ENCODE measurements around the gene EXOC6.
"Not testable (repeated sequence)": the region's sequence is repeated elsewhere in the genome, so short reads cannot be mapped to it uniquely, and the experiment has no call there.

EXOC6 gene

DNA sequence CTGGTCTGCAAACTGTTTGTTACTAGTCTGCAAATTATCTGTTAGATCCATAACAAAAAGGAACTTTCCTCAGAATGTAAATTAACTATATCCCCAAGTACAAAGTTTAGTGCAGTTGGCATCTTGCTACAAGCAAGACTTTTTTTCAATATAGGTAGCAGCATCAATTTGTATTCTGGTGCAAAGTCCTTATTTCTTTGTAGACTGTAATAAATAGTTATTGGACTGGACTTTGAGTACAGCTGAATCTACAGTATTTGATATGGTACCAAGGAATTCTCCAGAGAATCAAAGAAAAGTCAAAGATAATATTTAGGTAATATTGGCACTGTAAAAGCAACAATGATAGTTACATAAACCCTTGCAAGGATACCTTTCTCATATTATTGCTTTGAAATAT, 89.6 kb downstream of the EXOC6 start:
- in situ Hi-C loops (cut with MboI; ENCODE audit: low sequenced_read_pairs): no loop called here

DNA sequence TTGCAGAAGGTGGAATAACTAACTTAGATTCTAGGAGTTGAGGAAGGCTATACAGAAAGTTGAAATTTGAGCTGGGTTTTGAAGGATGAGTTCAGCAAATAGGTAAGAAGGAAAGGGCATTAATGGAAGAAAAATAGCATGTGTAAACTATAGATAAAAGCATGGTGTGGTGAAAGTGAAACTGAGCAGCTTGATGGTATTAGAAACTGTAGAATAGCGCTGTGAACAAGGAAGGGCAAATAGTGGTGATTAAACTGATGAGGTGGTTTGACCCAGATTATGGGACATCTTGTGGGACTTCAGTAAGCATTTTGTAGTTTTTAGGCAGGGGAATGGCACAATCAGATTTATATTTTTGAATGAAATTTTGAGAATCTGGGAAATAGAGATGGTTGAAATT, 90.5 kb downstream of the EXOC6 start:
- in situ Hi-C loops (cut with MboI; ENCODE audit: low sequenced_read_pairs): no loop called here

DNA sequence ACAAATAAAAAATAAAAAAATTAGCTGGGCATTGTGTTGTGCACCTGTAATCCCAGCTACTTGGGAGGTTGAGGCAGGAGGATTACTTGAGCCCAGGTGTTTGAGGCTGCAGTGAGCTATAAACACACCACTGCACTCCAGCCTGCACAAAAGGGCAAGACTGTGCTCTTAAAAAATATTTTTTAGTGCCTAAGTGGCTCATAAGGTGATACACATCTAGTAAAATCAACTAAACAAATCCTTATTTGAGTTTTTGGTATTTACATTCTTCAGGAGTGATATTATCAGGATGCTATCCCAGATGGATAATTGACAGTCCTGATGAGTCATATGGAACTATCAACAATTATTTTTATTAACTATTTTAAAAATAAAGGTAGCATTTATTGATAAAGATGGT, 93.9 kb downstream of the EXOC6 start:
- in situ Hi-C loops (cut with MboI; ENCODE audit: low sequenced_read_pairs): no loop called here

DNA sequence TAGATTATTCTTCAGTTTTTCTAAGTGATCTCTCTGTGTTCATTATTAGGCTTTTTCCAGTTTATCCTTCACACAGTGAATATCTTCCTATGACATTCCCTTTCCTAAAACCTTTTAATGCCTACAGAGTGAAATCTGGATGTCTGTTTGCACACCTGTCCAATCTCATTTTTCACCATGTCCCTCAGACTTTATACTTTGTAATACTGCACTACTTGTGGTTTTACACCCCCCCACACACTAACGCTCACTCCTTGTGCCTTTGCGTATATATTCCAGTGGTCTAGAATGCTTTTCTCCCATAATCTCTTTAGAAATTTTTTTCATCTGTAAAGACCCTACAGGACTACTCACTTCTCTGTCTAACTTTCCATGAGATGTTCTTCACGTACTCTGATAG, 98.2 kb downstream of the EXOC6 start:
- in situ Hi-C loops (cut with MboI; ENCODE audit: low sequenced_read_pairs): no loop called here

DNA sequence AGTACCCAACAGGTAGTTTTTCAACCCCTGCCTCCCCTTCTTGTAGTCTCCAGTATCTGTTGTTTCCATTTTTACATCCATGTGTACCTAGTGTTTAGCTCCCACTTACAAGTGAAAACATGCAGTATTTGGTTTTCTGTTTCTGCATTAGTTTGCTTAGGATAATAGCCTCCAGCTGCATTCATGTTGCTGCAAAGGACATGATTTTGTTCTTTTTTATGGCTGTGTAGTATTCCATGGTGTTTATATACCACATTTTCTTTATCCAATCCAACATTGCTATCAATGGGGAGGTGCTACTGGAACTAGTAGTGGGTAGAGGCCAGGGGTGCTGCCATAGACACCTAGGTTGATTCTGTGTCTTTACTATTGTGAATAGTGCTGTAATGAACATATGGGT, 104.3 kb downstream of the EXOC6 start:
- in situ Hi-C loops (cut with MboI; ENCODE audit: low sequenced_read_pairs): not testable (repeated sequence)

DNA sequence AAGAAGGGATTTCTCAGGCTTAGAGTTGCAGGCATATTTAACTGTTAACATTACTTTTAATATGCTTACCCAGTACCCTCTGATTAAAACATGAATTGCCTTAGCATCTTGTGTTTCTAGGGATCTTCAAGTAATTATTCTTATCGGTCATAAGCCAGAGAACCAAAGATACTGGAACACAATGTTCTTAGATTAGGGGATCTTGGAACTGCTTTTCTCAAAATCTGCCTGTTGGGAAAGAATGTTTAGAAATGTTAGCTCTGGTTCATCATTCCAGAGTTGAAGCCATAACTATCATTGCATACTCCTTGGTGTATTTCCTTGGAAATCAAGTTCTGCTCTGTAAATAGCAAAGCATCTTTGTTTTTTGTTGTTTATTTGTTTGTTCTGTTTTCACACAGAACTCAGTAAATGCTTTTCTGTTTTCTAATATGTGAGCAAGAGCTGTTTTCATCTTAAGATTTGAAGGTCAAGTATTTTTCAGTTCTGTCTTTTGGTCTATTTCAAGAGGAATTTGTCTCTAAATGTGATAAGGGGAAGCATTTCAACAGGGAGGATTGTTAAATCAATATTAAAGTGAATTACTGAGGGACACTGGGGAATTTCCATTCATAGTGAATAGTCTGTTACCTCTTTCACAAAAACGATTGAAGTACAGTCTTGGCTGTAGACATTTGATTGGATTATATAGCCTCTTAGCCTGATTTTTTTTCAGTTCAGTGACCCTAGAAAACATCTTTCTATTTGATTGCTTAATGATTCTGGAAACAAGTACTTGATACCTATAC, 109.1 kb downstream of the EXOC6 start:
- in situ Hi-C loops (cut with MboI; ENCODE audit: low sequenced_read_pairs): no loop called here

DNA sequence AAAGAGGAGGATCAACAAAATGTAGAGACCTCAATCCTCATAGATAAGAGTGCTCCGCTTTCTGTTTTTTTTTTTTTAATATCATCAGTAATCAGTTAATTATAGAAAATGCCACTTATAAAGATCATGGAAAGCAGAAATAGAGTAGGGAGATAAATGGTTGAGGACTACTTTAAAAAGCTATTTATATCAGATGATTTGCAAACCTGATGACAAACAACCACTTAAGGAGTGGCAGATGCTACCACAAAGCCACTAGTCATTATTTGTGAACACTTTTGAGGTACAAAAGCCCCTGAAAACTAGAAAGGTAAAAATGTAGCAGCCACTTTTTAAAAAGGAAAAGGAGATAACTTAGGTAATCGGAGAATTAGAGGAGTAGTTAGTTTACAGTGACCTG, 113.3 kb downstream of the EXOC6 start:
- in situ Hi-C loops (cut with MboI; ENCODE audit: low sequenced_read_pairs): no loop called here

DNA sequence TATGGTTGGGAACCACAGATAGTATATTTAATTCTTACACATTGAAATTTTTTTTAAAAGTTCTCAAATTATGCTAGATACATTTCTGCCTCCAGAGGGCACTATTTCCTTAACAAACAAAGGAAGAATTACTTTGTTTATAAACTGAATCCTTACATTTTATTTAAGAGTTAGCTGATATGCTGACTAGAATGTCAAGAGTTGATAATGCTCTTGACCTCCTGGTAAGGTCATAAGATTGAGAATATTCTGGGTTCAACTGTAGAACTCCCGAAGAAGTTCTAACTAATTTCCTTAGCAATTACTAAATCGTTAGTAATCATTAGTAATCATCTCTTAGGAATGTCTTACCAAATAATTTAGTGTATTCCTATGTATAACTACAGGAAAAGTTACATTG, 117.0 kb downstream of the EXOC6 start:
- in situ Hi-C loops (cut with MboI; ENCODE audit: low sequenced_read_pairs): no loop called here

DNA sequence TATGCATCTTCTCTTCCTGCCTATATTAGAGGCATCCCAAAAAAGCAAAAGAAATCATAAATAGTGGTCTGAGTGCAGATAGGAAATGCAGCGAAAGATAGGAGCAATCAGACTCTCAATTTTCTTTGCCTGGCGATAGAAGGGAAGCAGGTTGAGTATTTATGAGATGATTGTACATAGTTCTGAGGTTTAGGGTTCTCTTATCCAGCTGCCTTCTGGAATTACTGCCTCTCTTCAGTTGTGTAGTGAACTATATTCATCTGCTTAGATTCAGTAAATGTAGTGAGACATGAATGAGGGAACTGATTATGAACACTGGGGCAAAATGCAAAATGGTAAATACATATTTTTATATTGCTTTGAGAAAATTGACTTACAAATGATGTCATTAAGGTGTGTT, 119.3 kb downstream of the EXOC6 start:
- in situ Hi-C loops (cut with MboI; ENCODE audit: low sequenced_read_pairs): no loop called here

DNA sequence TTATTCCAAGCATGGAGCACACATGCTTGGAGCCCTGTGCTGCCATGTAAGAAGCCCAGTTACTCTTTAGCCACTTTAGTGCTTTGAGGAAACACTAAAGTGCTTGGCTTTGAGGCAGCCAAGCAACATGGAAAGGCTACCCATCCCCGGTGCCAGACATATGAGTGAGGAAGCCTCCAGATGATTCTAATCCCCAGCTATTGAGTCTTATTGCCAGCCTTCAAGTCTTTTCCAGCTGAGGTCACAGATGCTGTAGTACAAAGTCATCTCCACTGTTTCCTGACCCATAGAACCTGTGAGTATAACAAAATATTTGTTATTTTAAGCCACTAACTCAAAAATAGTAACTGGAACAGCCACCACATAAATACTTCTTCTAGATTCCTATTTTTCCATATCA, 120.8 kb downstream of the EXOC6 start:
- in situ Hi-C loops (cut with MboI; ENCODE audit: low sequenced_read_pairs): no loop called here

DNA sequence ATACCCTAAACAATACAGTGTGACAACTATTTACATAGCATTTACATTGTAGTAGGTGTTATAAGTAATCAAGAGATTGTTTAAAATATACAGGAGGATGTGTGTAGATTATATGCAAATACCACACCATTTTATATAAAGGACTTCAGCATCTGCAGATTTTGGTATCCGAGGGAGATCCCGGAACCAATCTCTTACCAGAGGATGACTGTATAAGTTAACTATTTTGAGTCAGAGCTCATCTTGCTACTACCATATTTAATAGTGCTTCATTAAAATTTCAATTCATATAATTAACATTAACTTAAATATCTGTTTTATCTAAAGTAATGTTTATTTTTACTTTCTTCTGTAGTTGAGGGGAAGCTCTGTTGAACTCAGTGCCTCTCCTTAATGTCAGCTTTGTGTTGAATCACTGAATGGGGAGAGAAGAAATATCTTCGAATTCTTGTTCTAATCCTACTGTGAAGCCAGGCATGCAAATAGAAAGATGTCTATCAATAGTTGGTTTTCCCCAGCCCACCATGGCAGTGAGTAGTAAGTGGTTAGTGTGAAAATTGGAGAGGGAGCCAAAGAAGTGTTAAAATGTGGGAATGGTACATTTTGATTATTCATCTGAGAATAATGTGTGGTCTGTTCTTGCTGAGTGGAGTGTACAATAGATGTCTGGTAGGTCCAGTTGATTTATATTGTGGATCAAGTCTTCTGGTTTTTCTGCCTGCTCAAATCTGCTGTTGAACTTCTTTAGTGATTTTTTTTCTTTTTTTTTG, 122.2 kb downstream of the EXOC6 start:
- in situ Hi-C loops (cut with MboI; ENCODE audit: low sequenced_read_pairs): no loop called here

DNA sequence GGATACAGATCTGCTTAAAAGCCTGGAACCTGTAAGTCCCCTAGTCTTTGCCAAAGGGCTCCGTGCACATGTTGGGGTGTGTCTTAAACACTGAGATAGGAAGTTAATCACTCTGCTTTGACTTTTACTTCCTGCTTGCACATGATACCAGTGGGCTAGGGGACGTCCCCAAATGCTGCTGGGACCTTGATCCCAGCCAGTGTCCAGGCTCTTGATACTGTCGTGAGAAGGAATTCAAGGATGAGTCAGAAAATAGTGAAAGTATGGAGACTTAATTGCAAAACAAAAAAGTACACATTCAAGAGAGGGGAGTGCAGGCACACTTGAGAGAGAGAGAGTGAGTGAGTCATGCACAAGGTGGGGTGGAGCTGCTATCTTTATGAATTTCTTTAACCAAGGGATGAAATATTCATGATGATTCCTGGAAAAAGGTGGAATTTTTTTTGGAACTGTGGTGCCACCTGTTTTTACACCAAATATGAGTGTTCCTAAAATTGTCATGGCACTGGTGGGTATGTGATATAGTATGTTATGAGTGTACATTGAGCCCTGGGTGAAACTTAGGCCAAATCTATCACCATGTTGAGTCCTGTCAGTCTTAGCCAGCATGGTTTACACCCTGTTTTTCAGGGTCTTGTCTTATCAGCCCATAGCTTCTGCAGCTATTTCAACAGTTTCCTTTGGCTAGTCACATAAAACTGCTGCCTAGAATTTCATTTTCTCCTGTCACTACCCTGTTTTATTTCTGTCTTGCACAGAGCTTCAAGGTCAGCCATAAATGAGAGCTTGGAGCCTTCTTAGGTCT, 123.9 kb downstream of the EXOC6 start:
- in situ Hi-C loops (cut with MboI; ENCODE audit: low sequenced_read_pairs): no loop called here

DNA sequence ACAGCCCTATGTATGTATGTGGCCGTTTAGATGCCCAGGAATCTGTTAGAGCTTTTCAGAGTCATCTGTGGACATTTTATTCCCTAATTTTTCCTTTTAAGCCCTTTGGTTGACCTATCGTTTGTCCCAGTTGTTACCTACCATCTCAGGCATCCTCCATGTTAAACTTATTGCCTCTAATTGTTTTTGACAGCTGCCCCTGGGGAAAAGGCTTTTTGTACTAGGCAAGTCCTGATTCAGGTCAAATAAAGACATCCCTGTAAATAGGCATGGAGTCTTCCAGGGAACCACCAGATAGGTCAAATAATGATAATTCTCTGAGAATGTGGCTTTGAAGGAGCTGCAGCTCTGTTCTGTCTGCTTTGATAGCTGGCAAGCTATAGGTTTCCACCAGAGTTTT, 124.6 kb downstream of the EXOC6 start:
- in situ Hi-C loops (cut with MboI; ENCODE audit: low sequenced_read_pairs): no loop called here

DNA sequence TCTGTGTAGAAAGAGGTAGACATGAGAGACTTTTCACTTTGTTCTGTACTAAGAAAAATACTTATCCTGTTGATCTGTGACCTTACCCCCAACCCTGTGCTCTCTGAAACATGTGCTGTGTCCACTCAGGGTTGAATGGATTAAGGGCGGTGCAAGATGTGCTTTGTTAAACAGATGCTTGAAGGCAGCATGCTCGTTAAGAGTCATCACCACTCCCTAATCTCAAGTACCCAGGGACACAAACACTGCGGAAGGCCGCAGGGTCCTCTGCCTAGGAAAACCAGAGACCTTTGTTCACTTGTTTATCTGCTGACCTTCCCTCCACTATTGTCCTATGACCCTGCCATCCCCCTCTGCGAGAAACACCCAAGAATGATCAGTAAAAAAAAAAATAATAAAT, 128.0 kb downstream of the EXOC6 start:
- in situ Hi-C loops (cut with MboI; ENCODE audit: low sequenced_read_pairs): not testable (repeated sequence)

DNA sequence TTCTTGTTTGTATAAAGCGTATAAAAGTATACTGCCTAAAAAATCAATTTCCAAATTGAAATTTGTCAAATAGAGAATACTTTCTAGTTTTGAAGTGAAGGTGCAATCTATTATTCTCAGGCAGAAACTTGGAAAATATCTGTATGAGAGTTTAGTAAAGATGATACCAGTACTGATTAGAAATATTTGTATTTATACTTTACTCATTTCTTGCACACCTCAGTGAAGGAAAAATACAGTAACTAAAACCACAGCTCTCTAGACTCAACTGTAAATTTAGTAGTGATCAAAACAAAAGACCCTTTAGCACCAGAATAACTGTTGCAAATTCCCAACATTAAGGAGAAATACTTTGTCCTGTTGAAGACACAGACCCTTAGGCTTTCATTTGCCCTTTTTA, 140.9 kb downstream of the EXOC6 start:
- in situ Hi-C loops (cut with MboI; ENCODE audit: low sequenced_read_pairs): no loop called here

DNA sequence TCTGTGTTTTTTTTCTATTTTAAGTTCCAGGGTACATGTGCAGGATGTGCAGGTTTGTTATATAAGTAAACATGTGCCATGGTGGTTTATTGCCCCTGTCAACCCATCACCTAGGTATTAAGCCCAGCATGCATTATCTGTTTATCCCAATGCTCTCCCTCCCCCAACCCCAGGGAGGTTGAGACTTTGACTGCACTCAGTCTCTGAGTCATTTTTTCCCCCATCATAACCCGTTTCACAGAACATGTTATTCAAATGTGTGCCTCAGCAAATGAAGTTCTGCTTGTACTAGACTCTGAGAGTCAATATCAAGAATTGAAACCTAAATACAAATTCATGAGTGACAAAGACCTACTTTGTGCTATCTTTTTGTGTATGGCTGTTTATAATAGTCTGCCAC, 142.3 kb downstream of the EXOC6 start:
- in situ Hi-C loops (cut with MboI; ENCODE audit: low sequenced_read_pairs): no loop called here

DNA sequence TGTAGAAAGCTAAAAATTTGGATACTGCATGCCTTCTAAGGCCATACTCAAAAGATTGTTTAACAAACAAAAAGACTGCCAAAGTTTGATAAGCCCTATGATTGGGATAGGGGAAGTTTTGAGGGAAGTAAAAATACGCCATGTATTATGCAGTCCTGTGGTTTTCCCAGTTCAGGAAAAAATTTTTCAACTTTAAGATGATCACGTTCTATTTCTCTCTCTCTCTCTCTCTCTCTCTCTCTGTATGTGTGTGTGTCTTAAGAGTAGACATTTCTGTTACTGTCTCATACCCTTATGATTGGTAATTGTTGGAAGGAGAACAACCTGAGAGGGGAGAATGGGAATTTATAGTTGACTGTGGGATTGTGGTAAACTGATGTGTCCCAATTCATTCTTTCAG, 143.2 kb downstream of the EXOC6 start:
- in situ Hi-C loops (cut with MboI; ENCODE audit: low sequenced_read_pairs): no loop called here

DNA sequence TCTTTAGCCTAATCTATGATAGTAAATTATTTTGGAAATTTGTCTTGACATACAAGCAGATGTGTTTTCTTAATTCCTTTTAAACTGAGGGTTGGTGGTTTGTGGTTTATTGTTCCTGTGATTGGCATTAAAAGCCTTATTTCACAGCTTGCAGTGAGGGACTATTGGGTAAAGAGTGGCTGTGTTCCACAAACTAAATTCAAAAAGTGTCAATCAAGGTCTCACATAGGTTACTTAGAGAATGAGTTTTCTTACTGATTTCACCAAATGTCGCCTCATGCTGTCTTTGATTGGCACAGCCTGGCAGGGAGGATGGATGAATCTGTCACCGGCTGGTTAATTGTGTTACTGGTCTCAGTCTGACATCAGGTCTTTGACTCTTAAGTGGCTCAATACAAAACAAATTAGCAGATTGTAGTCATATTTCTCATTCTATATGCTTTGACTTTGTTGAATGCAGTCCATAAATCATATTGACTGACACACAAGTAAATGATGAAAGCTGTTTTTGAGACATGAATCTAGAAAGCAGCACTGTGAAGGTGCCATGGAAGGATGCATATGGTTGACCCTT, 145.5 kb downstream of the EXOC6 start:
- in situ Hi-C loops (cut with MboI; ENCODE audit: low sequenced_read_pairs): no loop called here

DNA sequence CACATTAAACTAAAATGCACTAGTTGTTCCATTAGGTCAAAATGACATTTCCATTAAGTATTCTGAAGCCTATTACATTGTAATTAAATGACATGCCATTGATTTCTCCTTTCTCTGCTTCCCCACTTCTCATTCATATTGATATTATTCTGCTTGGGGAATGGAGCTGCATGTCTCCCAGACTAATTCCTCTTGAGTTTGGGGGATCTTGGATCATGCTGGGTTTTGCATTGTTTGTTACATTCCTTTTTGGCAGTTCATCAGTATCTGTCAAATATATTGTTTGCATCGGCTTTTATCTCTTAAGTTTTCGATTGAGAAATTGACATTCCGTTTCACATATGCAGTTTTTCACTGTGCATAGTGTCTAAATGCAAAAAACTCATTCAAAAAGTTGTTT, 147.2 kb downstream of the EXOC6 start:
- in situ Hi-C loops (cut with MboI; ENCODE audit: low sequenced_read_pairs): no loop called here

DNA sequence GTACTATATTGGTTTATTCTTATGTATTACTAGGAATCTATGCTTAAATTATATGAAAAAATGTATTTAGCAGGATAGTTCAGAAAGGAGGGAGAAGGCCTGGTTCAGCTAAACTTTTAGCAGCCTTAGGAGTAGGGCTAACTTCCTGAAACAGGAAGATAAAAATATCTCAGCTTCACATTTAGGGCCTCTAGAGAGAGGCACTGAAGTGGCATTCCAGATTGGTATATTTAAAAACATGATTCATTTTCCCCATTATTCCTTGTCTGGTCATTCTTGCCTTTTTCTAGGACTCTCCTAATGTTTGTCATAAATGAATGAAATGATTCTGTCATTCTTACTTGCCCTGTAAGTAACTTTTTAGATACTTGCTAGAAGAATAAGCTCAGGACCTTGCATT, 149.3 kb downstream of the EXOC6 start:
- in situ Hi-C loops (cut with MboI; ENCODE audit: low sequenced_read_pairs): no loop called here

DNA sequence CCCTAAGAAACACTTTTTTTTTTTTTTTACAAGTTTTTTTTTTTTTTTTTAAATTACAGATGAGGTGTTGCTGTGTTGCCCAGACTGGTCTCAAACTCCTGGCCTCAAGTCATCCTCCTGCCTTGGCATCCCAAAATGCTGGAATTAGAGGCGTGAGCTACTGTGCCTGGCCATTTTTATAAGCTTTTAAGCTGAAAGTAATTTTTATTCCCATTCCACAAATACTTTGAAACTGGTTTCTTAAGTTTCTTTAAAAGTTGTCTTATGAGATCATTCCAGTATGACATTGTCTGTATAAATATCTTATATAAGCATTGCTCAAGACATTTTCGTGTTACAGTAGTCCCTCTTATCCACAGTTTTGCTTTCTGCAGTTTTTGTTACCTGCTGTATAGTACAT, 150.9 kb downstream of the EXOC6 start:
- in situ Hi-C loops (cut with MboI; ENCODE audit: low sequenced_read_pairs): no loop called here
